Tibial artery (tissue), 4 donors: ENCODE measurements around the gene RFX4.

ENCODE experiments used
- DNase-seq, 2 donors: peaks; one replicate each; pipeline ENCODE4 v3.0.0-alpha.2; 2019
- H3K27ac ChIP-seq, 2 donors: fragments of 200-600 bp; sonication (generic) in 1 of 2; 1 replicate in 1 of 2; 2 replicates in 1 of 2; pipeline ENCODE4 v1.5.1; 2018 to 2019; ENCODE audit warnings: mild to moderate bottlenecking in 1 of 2
- H3K27me3 ChIP-seq, 2 donors: fragments of 200-600 bp; sonication (generic) in 1 of 2; one replicate each; pipeline versions ENCODE4 v1.5.1 to v1.6.0; 2016 to 2019
- H3K36me3 ChIP-seq, 3 donors: fragments of 200-600 bp; sonication (generic) in 2 of 3; one replicate each; pipeline ENCODE4 v1.5.1; 2016 to 2019; ENCODE audit warnings: mild to moderate bottlenecking in 2 of 3
- H3K4me1 ChIP-seq, 4 donors: fragments of 200-600 bp; sonication (generic) in 2 of 4; 1 replicate in 3 of 4; 2 replicates in 1 of 4; pipeline ENCODE4 v1.5.1; 2016 to 2019
- H3K4me3 ChIP-seq, 2 donors: fragments of 200-600 bp; sonication (generic) in 1 of 2; 1 replicate in 1 of 2; 2 replicates in 1 of 2; pipeline ENCODE4 v1.5.1; 2018 to 2019; ENCODE audit warnings: mild to moderate bottlenecking in 2 of 2
- H3K9me3 ChIP-seq, 3 donors: fragments of 200-600 bp; sonication (generic) in 1 of 3; one replicate each; pipeline ENCODE4 v1.5.1; 2016 to 2019
- intact Hi-C: fragments of 100-400 bp; cut with DNase I; formaldehyde crosslinking; loops from one replicate; pipeline ENCODE4 v1.15.0; 2023; ENCODE audit warnings: low total_unique reads
- TF ChIP-seq, protein P1 (sequence below), 2 experiments: fragments of 200-600 bp in 1 of 2; fragments of 450-650 bp in 1 of 2; IDR thresholded peaks; one replicate each; pipeline ENCODE4 v1.5.1; 2017 to 2019; ENCODE audit warnings: antibody characterized with exemption in 2 of 2, mild to moderate bottlenecking in 1 of 2, moderate library complexity in 1 of 2

Gene RFX4

DNA sequence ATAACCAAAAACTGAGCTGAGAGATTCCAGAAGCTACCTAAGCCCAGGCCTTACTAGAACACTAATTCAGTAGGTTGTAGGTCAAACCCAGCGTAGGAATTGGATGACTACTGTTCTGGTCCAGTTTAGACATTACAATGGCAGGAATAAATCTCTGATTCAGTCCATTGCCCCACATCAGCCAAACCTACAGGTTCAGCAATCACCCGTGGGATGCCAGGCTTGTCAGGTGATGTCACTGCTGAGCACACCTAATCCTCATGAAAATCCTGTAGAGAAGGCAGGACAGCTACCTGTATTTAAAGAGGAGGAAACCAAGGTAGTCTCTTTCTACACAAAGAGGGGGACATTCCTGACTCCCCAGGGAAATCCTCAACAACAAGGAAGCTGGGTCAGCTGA, 63.7 kb downstream of the RFX4 start:
- intact Hi-C loops = no loop called here
- TF ChIP-seq, protein P1, sequence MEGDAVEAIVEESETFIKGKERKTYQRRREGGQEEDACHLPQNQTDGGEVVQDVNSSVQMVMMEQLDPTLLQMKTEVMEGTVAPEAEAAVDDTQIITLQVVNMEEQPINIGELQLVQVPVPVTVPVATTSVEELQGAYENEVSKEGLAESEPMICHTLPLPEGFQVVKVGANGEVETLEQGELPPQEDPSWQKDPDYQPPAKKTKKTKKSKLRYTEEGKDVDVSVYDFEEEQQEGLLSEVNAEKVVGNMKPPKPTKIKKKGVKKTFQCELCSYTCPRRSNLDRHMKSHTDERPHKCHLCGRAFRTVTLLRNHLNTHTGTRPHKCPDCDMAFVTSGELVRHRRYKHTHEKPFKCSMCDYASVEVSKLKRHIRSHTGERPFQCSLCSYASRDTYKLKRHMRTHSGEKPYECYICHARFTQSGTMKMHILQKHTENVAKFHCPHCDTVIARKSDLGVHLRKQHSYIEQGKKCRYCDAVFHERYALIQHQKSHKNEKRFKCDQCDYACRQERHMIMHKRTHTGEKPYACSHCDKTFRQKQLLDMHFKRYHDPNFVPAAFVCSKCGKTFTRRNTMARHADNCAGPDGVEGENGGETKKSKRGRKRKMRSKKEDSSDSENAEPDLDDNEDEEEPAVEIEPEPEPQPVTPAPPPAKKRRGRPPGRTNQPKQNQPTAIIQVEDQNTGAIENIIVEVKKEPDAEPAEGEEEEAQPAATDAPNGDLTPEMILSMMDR (IDR thresholded peaks at IDR 0.05) = no peak
- peaks cover 0 to 4% (median 0%) of the 10 kb centered on the region in 4 donors for H3K4me1 ChIP-seq
- H3K27ac ChIP-seq = no peak overlapping the region
- no peak overlapping the region for H3K4me3 ChIP-seq
- DNase-seq = no peak
- no peaks in the 10 kb centered on the region for H3K27me3 ChIP-seq
- no peaks in the 10 kb centered on the region for H3K36me3 ChIP-seq
- no peaks in the 10 kb centered on the region for H3K9me3 ChIP-seq

DNA sequence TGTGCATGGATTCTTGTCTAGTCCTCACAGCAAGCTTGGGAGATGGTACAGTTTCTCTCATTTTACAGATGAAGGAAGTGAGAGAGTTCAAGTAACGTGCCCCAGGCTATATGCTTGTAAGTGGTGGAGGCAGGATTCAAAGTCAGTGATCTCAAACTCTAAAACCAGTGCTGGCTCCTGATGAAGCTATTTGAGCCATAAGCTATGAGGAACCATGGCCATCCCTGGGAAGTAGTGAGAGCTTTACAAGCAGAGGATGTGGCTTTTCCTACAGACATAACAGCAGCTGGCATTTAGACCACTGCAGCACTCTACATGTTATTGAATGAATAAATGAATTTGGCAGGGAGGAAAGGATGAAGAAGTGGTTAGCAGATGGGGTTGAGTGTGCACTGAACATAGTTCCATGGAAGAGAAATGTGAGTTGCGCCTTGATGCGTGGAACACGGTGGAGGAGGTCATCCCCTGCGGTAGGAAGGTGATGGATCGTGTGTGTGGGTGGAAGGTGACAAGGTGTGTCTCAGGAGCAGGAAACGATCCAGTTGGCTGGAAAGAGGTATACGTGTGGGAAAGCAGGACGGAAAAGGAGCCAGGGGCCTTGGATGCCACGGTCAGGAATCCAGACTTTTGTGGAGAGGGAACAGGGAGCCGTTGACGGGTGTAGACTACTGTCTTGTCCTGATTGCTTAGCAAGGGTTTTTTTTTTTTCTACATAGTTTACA, 65.2 kb downstream of the RFX4 start:
- DNase-seq = no peak

DNA sequence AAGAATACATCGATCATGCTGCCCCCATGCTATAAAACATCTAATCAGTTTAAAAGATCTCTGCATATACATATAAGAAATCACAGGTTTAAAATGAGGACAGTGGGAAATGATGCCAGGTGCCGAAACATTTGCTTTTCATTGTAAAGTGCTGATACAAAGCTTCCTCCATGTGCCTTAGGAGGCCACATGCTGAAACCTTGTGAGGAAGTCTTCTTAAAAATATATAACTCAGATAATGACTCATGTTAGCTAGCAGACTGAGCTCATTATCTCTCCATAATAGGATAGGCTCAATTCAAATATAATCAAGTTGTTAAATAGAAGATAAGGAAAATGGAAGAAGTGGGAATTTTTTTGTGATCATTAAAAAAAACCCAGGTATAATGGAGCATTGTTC, 65.9 kb downstream of the RFX4 start:
- TF ChIP-seq, protein P1 (IDR thresholded peaks at IDR 0.05) = no peak
- H3K4me1 ChIP-seq = peaks cover 0 to 4% (median 0%) of the 10 kb centered on the region in 4 donors
- intact Hi-C loops = no loop called here

More for the DNA sequence above, 65.2 kb downstream of the RFX4 start:
- TF ChIP-seq, protein P1 (IDR thresholded peaks at IDR 0.05) = no peak
- Histone ChIP-seq H3K27me3 (no peaks in the 10 kb centered on the region), H3K4me1 (peaks cover 0 to 4% (median 0%) of the 10 kb centered on the region in 4 donors), H3K4me3 (no peak overlapping the region), H3K36me3 (no peaks in the 10 kb centered on the region), H3K27ac (no peak overlapping the region), H3K9me3 (no peaks in the 10 kb centered on the region)
- intact Hi-C loops = no loop called here

DNA sequence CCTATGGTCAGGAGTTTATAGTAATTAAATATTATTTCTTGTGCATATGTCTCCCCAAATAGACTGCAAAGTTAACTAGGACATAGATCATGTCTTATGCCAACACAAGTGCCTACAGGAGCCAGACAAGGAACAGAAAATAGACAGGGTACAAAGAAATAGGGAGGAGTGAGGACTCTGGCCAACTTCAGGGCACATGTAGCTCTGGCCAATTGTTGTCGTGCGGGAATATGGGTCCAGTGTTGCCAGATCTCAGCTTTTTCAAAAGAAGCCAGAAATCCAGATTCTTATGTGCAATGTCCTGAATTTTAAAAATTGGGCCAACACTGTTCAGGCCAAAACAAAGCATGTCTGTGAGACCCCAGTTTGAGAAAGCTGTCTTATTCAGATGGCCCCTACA, 68.7 kb downstream of the RFX4 start:
- TF ChIP-seq, protein P1 (IDR thresholded peaks at IDR 0.05) = no peak
- Histone ChIP-seq H3K27me3 (no peaks in the 10 kb centered on the region), H3K36me3 (no peaks in the 10 kb centered on the region), H3K9me3 (no peaks in the 10 kb centered on the region), H3K4me3 (no peak overlapping the region), H3K4me1 (peaks cover 0 to 4% (median 0%) of the 10 kb centered on the region in 4 donors), H3K27ac (no peak overlapping the region)
- intact Hi-C loops = no loop called here
- DNase-seq = no peak

More for the DNA sequence above, 65.9 kb downstream of the RFX4 start:
- DNase-seq = no peak
- no peaks in the 10 kb centered on the region for H3K36me3 ChIP-seq
- H3K27ac ChIP-seq = no peak overlapping the region
- H3K9me3 ChIP-seq = no peaks in the 10 kb centered on the region
- H3K4me3 ChIP-seq = no peak overlapping the region
- H3K27me3 ChIP-seq = no peaks in the 10 kb centered on the region

DNA sequence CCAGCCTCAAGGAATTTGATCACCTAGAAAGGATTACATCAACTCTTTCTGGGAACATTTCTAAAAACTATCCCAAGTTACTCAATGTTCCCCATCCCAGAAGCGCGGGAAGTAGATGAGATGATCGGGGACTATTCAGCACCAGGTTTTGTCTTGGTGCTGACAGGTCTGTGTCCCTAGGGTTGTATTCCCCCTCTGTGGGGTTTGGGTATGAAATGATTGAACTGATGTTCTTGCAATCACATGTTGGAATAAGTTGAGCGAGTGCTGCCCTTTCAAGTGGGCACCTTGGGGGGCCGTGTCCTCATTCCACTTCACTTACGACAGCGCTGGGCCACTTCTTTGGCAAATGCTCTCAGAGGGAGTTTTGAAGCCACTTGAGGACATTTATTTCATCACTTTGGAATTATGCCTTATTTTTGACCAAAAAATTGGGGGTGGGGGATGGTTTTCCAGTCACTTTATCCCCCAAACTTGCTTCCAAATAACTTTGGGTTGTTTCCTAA, 69.8 kb downstream of the RFX4 start:
- no peaks in the 10 kb centered on the region for H3K36me3 ChIP-seq
- TF ChIP-seq, protein P1 (IDR thresholded peaks at IDR 0.05) = no peak
- intact Hi-C loops = no loop called here
- DNase-seq = no peak
- no peaks in the 10 kb centered on the region for H3K4me1 ChIP-seq
- H3K4me3 ChIP-seq = no peak overlapping the region
- no peaks in the 10 kb centered on the region for H3K27me3 ChIP-seq
- no peak overlapping the region for H3K27ac ChIP-seq
- no peaks in the 10 kb centered on the region for H3K9me3 ChIP-seq
